ENCODE measurements around the gene SVIL. TPM values are rescaled to one million over a fixed set of nuclear protein-coding genes. Genes with fewer than 3 reads are reported as not detected.

SVIL gene
- polyA plus RNA-seq, 1 donor from 2014 or later = 7.3 TPM

DNA sequence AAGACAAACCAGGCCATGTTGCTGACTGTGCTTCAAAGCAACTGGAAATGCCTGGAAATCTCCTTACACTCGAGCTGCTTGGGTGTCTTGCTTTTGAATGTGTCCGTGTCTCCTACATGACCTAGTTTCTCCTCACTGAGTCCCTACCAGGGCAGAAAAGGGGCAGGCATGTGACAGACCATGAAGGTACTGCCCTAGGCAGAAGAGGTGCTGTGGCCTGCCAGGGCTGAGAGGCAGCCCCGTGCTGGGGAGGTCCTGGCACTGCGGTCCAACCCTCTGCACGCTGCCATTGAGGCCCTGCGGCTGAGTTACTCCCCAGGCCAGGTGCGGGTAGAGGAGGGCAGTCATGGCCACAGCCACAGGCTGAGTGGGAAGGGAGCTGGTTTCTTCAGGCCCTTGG is 186.6 kb downstream of the SVIL start (continued):
- no peak for TF ChIP-seq POLR2AphosphoS5 (IDR thresholded peaks at IDR 0.05)

DNA sequence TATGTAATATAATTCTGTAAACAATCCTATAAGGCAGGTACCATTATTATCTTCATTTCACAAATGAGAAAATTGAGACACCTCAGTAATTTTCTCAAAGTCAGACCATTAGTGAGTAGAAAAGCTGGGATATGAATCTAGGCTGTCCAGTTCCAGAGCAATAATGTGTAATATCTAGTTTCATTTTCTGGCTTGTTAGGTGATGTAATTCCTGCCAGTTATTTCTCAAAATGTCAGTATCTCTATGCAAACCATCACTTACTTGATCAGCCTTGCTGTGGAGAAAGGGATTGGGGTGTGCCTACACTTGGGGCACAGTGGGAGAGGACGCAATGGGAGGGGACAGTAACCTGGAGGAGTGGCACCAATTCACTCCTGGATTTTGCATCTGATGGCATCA is 188.4 kb downstream of the SVIL start:
- H2AFZ ChIP-seq (ENCODE audit: low read depth, low read length) = no peak overlapping the region
- H3K27ac ChIP-seq (ENCODE audit: low read length) = no peak overlapping the region
- no peaks in the 10 kb centered on the region for H3F3A ChIP-seq (ENCODE audit: insufficient read depth, low read length, poor library complexity, severe bottlenecking)
- H3K4me2 ChIP-seq (ENCODE audit: low read length) = no peak overlapping the region
- no peaks in the 10 kb centered on the region for H3K9me3 ChIP-seq (ENCODE audit: low read length)
- no peak overlapping the region for H3K4me3 ChIP-seq (ENCODE audit: low read length)
- H3K9me2 ChIP-seq (ENCODE audit: insufficient read depth, low read length) = no peaks in the 10 kb centered on the region
- TF ChIP-seq, protein P1, sequence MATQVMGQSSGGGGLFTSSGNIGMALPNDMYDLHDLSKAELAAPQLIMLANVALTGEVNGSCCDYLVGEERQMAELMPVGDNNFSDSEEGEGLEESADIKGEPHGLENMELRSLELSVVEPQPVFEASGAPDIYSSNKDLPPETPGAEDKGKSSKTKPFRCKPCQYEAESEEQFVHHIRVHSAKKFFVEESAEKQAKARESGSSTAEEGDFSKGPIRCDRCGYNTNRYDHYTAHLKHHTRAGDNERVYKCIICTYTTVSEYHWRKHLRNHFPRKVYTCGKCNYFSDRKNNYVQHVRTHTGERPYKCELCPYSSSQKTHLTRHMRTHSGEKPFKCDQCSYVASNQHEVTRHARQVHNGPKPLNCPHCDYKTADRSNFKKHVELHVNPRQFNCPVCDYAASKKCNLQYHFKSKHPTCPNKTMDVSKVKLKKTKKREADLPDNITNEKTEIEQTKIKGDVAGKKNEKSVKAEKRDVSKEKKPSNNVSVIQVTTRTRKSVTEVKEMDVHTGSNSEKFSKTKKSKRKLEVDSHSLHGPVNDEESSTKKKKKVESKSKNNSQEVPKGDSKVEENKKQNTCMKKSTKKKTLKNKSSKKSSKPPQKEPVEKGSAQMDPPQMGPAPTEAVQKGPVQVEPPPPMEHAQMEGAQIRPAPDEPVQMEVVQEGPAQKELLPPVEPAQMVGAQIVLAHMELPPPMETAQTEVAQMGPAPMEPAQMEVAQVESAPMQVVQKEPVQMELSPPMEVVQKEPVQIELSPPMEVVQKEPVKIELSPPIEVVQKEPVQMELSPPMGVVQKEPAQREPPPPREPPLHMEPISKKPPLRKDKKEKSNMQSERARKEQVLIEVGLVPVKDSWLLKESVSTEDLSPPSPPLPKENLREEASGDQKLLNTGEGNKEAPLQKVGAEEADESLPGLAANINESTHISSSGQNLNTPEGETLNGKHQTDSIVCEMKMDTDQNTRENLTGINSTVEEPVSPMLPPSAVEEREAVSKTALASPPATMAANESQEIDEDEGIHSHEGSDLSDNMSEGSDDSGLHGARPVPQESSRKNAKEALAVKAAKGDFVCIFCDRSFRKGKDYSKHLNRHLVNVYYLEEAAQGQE (IDR thresholded peaks at IDR 0.05; ENCODE audit: borderline replicate concordance) = no peak
- TF ChIP-seq RAD21 (conservative IDR thresholded peaks at IDR 0.05) (no peak), EZH2 (IDR thresholded peaks at IDR 0.05; ENCODE audit: borderline replicate concordance, insufficient read depth, low read length, poor library complexity, severe bottlenecking) (no peak), EP300 (conservative IDR thresholded peaks at IDR 0.05; ENCODE audit: poor library complexity, severe bottlenecking) (no peak), SMC3 (conservative IDR thresholded peaks at IDR 0.05; ENCODE audit: poor library complexity) (no peak), MXI1 (conservative IDR thresholded peaks at IDR 0.05; ENCODE audit: poor library complexity, severe bottlenecking) (no peak), POLR2AphosphoS5 (IDR thresholded peaks at IDR 0.05) (no peak)
- TF ChIP-seq, protein P2, sequence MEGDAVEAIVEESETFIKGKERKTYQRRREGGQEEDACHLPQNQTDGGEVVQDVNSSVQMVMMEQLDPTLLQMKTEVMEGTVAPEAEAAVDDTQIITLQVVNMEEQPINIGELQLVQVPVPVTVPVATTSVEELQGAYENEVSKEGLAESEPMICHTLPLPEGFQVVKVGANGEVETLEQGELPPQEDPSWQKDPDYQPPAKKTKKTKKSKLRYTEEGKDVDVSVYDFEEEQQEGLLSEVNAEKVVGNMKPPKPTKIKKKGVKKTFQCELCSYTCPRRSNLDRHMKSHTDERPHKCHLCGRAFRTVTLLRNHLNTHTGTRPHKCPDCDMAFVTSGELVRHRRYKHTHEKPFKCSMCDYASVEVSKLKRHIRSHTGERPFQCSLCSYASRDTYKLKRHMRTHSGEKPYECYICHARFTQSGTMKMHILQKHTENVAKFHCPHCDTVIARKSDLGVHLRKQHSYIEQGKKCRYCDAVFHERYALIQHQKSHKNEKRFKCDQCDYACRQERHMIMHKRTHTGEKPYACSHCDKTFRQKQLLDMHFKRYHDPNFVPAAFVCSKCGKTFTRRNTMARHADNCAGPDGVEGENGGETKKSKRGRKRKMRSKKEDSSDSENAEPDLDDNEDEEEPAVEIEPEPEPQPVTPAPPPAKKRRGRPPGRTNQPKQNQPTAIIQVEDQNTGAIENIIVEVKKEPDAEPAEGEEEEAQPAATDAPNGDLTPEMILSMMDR (IDR thresholded peaks at IDR 0.05; ENCODE audit: poor library complexity, severe bottlenecking) = no peak
- no peak overlapping the region for H3K9ac ChIP-seq (ENCODE audit: low read length)
- no peaks in the 10 kb centered on the region for H3K27me3 ChIP-seq (ENCODE audit: insufficient read depth, low read depth, low read length)
- no peaks in the 10 kb centered on the region for H3K79me2 ChIP-seq (replicated peaks; ENCODE audit: insufficient read depth, low read length)
- H3K36me3 ChIP-seq (ENCODE audit: insufficient read depth, low read length) = no peaks in the 10 kb centered on the region
- H4K20me1 ChIP-seq (ENCODE audit: insufficient read depth) = no peaks in the 10 kb centered on the region

DNA sequence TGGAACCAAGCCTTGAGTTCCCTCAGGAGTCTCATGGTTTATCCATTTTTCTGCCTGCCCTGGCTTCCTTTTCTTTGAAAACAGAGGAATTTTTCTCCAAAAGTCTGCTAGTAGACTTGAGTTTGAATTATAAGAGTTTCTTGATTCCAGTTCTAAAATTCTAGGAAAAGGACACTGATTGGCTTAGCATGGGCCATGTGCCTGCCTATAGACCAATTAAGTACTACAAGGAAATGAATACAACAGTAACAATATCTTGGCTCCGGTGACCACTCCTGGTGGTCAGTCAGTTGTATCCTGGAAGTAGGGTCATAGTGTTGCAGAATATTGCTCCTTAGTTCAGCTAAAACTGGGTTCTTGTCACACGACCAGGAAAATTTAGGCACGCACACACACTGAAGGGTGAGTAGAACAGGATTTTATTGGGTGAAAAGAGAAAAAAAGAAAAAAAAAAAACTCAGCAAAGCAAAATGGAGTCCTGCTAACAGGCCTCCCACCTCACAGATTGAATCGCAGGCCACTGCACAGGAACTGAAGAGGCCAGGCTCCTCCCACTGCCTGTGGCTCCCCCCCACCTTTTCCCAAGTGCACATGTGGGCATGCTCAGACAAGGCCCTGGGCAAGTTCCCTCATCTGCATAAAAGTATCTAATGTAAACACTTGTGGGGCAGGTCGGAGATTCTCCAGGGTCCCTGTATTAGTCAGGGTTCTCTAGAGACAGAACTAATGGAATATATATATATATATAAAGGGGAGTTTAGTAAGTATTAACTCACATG is 190.8 kb downstream of the SVIL start:
- Histone ChIP-seq H3K9ac (ENCODE audit: low read length) (no peak overlapping the region), H3K36me3 (ENCODE audit: insufficient read depth, low read length) (no peaks in the 10 kb centered on the region), H3K27me3 (ENCODE audit: insufficient read depth, low read depth, low read length) (no peaks in the 10 kb centered on the region), H3K27ac (ENCODE audit: low read length) (no peak overlapping the region), H3F3A (ENCODE audit: insufficient read depth, low read length, poor library complexity, severe bottlenecking) (no peaks in the 10 kb centered on the region), H3K9me3 (ENCODE audit: low read length) (no peaks in the 10 kb centered on the region), H3K4me3 (ENCODE audit: low read length) (no peak overlapping the region), H2AFZ (ENCODE audit: low read depth, low read length) (no peak overlapping the region), H4K20me1 (ENCODE audit: insufficient read depth) (no peaks in the 10 kb centered on the region), H3K4me2 (ENCODE audit: low read length) (no peak overlapping the region), H3K79me2 (replicated peaks; ENCODE audit: insufficient read depth, low read length) (no peaks in the 10 kb centered on the region), H3K9me2 (ENCODE audit: insufficient read depth, low read length) (no peaks in the 10 kb centered on the region)
- TF ChIP-seq, protein P2 (IDR thresholded peaks at IDR 0.05; ENCODE audit: poor library complexity, severe bottlenecking) = no peak
- no peak for TF ChIP-seq POLR2AphosphoS5 (IDR thresholded peaks at IDR 0.05)
- TF ChIP-seq SMC3 (conservative IDR thresholded peaks at IDR 0.05; ENCODE audit: poor library complexity) = no peak
- TF ChIP-seq, protein P1 (IDR thresholded peaks at IDR 0.05; ENCODE audit: borderline replicate concordance) = no peak
- no peak for TF ChIP-seq EP300 (conservative IDR thresholded peaks at IDR 0.05; ENCODE audit: poor library complexity, severe bottlenecking)
- no peak for TF ChIP-seq MXI1 (conservative IDR thresholded peaks at IDR 0.05; ENCODE audit: poor library complexity, severe bottlenecking)
- TF ChIP-seq RAD21 (conservative IDR thresholded peaks at IDR 0.05) = no peak
